M059J (cell line): ENCODE measurements around the gene ATP6V0A4. TPM values are rescaled to one million over a fixed set of nuclear protein-coding genes. Genes with fewer than 3 reads are reported as not detected.
"Not testable (repeated sequence)": the region's sequence is repeated elsewhere in the genome, so short reads cannot be mapped to it uniquely, and the experiment has no call there.

ENCODE experiments used
- DNase-seq: peaks from one replicate; pipeline ENCODE4 v3.0.0-alpha.2; 2012; ENCODE audit warnings: low read depth
- total RNA-seq: library from RNA; depleted of rRNA; stranded (reverse); fragments of >200 nt; shearing (Covaris generic); gene quantifications from 2 replicates; pipeline ENCODE4 v1.2.3, GENCODE V29; 2014

Gene ATP6V0A4
- total RNA-seq, 1 experiment from 2014 or later: 0.91 TPM

- no peak for DNase-seq
Observed at GRCh38 chr7:138802706-138803105, 4.7 kb upstream of the ATP6V0A4 start.

- no peak for DNase-seq
Observed at GRCh38 chr7:138801256-138801655, 3.3 kb upstream of the ATP6V0A4 start.

- DNase-seq: no peak
Observed at GRCh38 chr7:138799336-138800000, 1.5 kb upstream of the ATP6V0A4 start.

GRCh38 chr7:138798836-138799235, 840 bp upstream of the ATP6V0A4 start:
- no peak for DNase-seq

GRCh38 chr7:138797046-138797445, 950 bp downstream of the ATP6V0A4 start:
- not testable (repeated sequence) for DNase-seq

- DNase-seq: no peak
Observed at GRCh38 chr7:138796038-138796615, 1.9 kb downstream of the ATP6V0A4 start.

- DNase-seq: peak; percentile 64
Observed at GRCh38 chr7:138785587-138786437, 12.2 kb downstream of the ATP6V0A4 start.

- DNase-seq: peak; percentile 84
Observed at GRCh38 chr7:138784692-138785091, 13.3 kb downstream of the ATP6V0A4 start.

- DNase-seq: no peak
Observed at GRCh38 chr7:138781004-138781403, 17.0 kb downstream of the ATP6V0A4 start.

- no peak for DNase-seq
Observed at GRCh38 chr7:138776166-138776833, 21.7 kb downstream of the ATP6V0A4 start.

- DNase-seq: no peak
Observed at GRCh38 chr7:138773817-138774216, 24.2 kb downstream of the ATP6V0A4 start.

GRCh38 chr7:138773176-138773575, 24.8 kb downstream of the ATP6V0A4 start:
- no peak for DNase-seq

GRCh38 chr7:138770904-138771303, 27.1 kb downstream of the ATP6V0A4 start:
- no peak for DNase-seq

- no peak for DNase-seq
Observed at GRCh38 chr7:138768241-138768640, 29.8 kb downstream of the ATP6V0A4 start.

- DNase-seq: no peak
Observed at GRCh38 chr7:138756591-138757242, 41.3 kb downstream of the ATP6V0A4 start.

- DNase-seq: no peak
Observed at GRCh38 chr7:138755842-138756590, 42.0 kb downstream of the ATP6V0A4 start.

- DNase-seq: peak; percentile 30
Observed at GRCh38 chr7:138755331-138755747, 42.7 kb downstream of the ATP6V0A4 start.

- DNase-seq: no peak
Observed at GRCh38 chr7:138753610-138754009, 44.4 kb downstream of the ATP6V0A4 start.

GRCh38 chr7:138753150-138753518, 44.9 kb downstream of the ATP6V0A4 start:
- DNase-seq: no peak

- peak; percentile 88 for DNase-seq
Observed at GRCh38 chr7:138752518-138753149, 45.4 kb downstream of the ATP6V0A4 start.
